Fibroblast of skin of right quadriceps (primary cell): ENCODE results near the gene UGT3A1.
A peak's percentile ranks its signal among the peaks of the same experiment; 100 is the strongest.

Source experiments
- DNase-seq: peaks from one replicate; pipeline ENCODE4 v3.0.0-alpha.2; 2013

Gene UGT3A1

DNA sequence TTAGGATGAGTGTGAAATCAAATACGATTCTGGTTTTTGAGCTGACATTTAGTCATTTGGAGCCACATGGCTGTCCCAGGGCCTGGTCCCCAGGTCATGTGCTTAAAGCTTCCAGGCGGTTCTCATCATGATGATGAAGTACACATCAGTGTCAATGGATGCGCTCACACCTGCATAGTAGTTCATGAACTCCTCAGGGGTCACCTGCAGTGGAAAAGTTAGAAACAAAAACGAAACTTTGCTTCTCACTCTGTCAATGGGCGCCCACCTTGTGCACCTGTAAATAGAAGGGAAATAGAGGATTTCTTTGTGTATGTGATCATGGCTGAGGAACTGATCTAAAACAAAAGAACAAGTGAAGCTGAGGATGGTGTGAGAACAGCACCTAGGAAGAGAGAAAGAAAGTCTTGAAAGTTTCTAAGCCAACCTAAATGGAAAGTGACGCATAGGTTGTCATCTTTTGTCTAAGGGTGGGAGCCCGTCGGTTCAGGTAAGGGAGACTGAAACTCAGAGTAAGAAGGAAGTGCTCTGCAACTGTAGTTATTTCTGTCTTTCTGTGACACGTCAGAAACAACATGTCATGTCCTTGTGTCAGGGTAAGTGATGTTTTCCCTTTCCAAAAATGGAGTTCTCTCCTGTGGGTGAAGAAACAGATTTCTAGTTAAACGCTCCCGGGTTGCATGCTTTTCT, 86.6 kb downstream of the UGT3A1 start:
- DNase-seq = no peak

DNA sequence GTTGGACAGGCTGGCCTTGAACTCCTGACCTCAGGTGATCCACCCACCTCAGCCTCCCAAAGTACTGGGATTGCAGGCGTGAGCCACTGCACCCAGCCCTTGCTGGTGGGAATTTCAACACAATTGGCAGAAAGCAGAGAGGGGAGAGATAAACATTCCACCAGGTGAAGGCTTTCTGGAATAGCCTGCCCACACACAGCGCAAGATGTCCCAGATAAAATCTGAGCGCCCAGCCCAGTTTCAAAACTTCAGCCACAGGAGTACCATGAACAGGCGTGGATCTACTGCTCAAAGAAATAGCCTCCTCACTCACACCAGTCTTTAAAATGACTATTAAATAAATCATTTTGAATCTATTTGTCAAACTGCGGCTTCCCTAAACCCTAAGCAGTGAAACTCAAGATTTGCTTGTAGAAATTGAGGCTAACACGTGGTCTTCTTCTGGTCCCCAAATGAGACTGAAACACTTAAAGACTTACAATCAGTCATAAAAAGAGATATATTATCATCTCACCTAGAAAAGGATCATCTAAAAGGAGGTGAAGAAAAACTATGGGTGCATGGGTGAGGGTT, 87.5 kb downstream of the UGT3A1 start:
- DNase-seq = no peak

DNA sequence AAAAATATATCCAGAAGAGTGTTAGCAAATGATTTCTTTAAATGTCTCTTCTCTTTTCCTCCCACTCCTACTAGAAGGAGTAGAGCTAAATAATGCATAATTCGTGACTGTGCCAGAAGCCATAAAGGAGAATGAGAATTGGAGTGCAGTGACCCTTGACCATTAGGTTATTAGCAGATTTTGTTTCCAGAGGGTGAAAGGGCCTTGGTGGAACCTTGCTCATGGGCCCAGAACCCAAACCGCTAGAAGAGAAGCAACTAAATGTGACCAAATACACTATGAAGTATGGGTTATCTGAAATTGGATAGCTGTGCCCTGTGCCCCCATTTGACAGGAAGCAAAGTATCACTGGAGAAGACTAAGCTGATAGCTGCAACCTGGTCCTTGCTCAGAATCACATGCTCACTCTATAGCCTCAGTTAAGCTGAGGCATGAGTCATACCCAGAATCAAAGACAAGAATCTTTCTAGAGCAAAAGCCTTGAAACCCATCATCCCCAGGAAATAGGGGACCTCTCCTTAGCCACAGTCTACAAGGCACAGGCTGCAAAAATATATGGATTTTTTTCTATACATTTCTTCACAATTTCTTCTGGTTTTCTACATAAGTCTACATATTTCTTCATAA, 89.0 kb downstream of the UGT3A1 start:
- DNase-seq = peak; percentile 50
